NCI-H82 (cell line): ENCODE data around the gene SIK3.
"Not testable (repeated sequence)": the region's sequence is repeated elsewhere in the genome, so short reads cannot be mapped to it uniquely, and the experiment has no call there.

ENCODE experiments used
- DNase-seq: peaks from one replicate; lab custom pipeline; 2025; lab: John Stamatoyannopoulos, UW

The SIK3 gene

GRCh38 chr11:116825854-116826750 lies 272.1 kb downstream of the SIK3 start:
- DNase-seq, result no peak

DNA sequence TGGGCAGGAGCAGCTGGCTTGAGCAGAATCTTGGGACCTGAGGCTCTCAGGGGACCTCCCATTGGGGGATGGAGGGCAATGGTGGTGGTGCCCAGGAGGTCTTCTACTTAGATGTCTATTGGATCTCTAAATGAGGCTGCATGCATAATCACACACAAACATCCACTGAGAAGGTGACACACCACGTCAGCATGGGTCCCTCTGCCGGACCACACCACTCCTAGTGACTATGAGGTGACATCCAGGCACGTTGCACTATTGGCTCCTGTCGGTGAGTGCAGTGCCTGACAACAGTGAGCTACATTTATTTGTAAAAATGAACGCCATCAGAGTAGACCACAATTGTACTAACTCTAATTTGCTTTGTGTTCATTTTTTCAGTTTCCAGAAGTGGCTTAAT lies 272.8 kb downstream of the SIK3 start:
- no peak for DNase-seq

DNA sequence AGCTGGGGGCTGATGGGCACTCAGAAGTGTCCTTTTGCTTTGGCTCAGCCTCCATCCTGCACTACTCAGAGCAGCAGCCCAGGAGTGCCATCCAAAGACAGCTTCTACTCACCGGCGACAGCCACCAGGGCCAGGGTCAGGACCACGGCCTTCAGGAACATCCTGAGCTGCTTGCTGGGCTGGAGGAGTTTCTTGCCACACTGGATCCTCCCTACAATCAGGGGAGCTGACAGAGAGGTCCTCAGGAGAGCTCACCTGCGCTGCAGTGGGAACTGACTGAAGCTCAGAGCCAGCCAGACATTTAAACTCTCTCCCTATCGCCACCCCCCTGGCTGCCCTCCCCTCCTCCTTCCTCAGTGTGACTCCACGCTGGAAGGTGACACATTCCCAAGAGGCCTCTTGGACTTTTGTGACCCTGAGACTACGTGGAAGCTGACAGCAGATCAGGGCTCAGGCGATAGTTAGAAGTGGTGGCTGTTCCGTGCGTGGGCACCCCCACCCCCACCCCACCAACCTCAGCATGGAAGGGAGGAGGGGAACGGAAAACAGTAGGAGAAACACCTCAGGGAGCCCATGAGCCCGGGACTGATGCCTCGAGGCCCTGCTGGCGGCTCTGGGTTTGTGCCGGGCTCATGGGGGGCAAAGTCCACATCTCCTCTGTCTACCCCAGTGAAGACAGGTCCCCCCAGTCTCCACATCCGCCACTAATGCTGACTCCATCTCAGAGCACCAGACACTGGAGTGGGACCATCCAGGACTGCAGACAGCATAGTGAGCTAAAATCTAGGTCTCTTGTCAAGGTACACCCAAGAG lies 275.0 kb downstream of the SIK3 start, which contains the start of gene APOA4:
APOA4 (minus strand) TSS at position 274 of the 813 bp plus-strand sequence; CDS start at position 161, 113 bp downstream.
- no peak for DNase-seq

DNA sequence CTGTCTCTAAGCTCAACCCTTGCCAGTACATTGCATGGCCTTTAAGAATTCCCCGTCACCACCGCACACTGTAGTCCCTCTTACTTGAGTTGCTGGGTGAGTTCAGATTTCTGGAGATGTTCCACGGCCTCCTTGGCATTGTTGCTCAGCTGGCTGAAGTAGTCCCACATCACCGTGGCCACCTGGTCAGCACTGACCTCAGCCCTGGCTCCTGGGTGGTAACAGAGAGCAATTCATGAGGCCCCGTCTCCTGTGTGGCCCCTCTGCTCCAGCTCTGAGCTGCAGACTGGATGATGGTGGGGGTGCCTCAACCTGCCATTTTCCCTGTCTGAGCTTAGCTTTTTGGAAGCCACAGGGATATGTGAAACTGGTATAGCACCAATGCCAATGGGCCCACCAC lies 275.7 kb downstream of the SIK3 start:
- DNase-seq, result no peak

- no peak for DNase-seq
Measured at GRCh38 chr11:116821050-116821918, 276.9 kb downstream of the SIK3 start.

DNA sequence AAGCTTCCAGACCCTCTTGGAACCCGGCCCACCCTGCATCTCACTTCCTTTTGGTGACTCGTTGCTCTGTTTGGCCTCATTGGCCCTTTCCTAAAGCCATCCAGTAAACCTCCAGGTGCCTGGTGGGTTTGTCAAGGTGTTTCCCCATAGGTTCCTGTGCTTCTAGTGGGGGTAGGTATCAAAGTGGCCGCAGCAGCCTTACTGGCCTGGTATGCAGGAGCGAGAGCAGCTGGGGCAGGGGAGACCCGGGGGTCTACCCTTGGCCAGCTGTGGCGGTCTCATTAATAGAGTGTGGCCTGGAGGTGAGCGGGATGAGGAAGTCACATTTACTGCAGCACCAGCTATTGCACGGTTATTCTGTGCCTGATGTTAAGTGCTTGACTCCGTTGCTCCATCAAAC lies 279.2 kb downstream of the SIK3 start:
- no peak for DNase-seq

DNA sequence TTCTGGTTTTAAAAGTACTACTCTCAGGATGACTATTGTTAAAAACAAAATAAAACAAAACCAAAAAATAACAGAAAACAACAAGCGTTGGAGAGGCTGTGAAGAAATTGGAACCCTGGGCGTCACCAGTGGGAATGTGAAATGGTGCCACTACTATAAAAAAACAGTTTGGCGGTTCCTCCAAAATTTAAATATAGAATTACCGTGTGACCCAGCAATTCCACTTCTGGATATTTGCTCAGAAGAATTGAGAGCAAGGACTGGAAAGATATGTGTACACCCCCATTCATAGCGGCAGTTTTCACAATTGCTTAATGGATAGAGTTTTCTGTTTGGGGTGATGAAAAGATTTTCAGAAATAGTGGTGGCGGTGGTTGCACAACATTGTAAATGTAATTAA lies 283.7 kb downstream of the SIK3 start:
- DNase-seq, result no peak

- no peak for DNase-seq
Measured at GRCh38 chr11:116813781-116814471, 284.3 kb downstream of the SIK3 start.

- no peak for DNase-seq
Measured at GRCh38 chr11:116813170-116813569, 285.1 kb downstream of the SIK3 start.

DNA sequence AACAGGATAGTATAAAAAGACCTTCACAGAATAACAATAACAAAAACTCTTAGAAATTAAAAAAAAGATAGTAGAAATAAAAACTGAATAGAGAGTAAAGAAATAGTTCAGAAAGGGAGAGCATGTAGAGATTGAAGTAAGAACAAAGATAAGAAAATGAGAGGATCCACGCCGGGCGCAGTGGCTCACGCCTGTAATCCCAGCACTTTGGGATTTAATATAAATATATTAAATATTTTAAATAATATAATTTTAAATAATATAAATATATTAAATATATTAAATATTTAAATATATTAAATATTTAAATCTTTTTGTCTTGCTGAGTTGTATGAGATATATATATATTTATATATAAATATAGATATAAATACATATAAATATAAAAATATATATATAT lies 286.1 kb downstream of the SIK3 start:
- DNase-seq, result no peak

GRCh38 chr11:116811194-116811593 lies 287.0 kb downstream of the SIK3 start:
- no peak for DNase-seq

DNA sequence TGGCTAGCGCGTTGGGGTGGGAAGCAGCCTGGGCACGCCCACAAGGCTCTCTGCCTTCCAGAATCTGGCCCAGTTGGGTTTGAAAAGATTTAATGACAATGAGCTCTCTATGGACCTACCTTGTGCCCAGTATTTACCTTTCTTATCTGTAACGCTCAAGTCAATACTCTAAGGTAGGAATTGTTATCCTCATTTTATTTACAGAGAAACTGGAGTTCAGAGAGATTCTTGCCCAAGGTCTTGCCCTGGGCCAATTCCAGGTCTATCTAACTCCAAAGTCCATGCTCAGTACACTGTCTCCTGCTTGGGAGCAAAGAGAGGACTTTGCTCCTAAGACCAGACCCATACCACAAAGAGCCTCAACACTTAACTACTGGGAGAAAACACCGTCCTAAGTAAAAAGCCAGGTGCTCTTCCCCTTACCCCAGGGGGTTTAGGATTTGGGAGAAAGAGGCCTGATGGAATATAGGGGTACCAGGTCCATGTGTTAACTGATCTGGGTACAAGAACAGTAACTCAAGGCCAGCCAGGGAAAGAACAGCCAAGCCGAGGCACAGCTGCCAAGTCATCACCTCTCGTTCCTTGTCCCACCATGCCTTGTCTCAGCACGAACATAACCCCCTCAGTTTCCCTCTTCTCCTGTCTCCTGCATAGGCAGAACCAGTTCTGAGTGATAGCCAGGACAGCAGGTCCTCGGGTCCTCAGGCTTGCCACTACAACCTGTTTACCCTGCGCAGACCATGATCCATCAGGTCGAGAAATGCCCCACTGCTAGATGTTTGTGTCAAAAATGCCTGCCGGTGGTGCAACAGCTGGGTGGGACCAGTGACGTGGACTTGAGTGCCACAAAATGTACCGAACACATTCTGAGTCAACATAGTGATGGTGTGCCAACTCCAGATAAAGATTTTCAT lies 289.7 kb downstream of the SIK3 start:
- no peak for DNase-seq

DNA sequence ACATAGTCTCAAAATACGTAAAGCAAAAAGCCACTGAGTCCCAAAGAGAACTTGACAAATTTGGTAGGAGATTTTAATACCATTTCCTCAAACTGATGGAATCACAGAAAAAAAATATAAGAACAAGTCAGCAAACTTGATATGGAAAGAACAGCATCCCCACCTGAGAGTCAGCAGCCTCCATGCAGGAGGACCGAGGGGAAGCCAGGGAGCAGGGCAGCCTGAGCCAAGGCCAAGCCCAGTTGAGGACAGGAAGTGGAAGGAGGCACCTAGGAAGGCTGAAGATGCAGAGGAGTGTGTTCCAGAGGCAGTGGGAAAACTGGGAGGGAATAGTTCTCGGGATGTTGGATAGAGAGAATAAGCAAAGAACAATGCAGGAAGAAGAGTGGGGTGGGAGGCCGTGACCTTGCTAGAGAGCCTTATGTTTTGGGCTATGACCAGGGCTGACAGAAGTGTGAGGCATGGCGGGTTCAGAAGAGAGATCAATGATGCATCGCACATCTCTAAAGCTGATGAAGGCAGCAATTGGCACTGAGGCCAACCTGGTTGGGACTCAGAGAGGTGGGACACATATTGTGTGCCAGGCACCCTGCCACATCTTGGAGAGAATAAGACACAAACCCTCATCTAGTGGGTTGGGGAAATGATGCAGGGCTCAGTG lies 290.5 kb downstream of the SIK3 start:
- no peak for DNase-seq

DNA sequence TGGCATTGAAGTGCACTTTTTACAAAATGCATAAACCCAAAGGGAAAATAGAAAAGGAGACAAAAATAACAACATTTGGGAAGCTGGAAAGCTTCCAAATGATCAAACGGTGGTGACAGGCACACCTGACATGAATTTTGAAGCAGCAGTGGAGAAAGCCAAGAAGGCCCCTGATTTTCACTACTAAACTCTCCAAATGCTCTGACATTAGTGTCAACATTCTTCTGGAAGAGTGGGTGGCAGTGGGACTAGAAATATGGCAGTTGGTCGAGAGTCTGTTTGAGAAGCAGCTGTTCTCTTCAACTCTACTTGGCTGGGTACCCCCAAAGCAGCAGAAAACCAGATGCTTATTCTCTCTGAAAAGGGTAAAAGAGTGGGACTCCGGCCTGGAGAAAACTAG lies 294.2 kb downstream of the SIK3 start:
- no peak for DNase-seq

- not testable (repeated sequence) for DNase-seq
Measured at GRCh38 chr11:116801662-116802061, 296.6 kb downstream of the SIK3 start.

DNA sequence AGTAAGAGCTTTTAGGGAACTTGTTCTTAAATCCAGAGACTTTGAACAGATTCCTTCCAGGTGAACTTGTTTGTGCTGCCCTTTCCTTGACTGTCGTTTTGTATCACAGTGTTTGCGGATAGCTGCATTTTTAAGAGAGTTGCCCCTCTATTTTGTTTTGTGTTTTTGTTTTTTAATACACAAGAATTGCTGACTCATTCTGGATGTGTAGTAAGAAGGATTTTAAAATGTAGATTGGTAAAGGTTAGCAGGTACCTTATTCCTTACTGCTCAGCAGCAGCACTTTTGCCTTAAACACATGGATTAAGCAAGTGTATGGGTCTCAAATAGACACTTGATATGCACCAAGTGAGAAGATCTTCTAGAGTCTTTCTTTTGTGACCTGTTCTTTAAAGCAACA lies 297.6 kb downstream of the SIK3 start:
- DNase-seq, result no peak

GRCh38 chr11:116798368-116798767 lies 299.9 kb downstream of the SIK3 start:
- no peak for DNase-seq

DNA sequence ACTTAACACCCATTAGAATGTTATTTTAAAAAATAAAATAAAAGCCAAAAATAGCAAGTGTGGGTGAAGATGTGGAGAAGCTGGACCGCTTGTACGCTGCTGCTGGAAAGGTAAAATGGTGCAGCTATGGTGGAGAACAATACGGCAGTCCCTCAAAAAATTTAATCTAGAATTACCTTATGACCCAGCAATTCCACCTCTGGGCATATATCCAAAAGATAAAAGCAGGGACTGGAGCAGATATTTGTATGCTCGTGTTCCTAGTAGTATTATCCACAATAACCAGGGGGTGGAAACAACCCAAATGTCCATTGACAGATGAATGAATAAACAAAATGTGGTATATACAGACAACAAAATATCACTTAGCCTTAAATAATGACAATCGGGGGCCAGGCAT lies 300.4 kb downstream of the SIK3 start:
- DNase-seq, result no peak

GRCh38 chr11:116796548-116796947 lies 301.7 kb downstream of the SIK3 start:
- no peak for DNase-seq

- DNase-seq, result no peak
Measured at GRCh38 chr11:116794851-116795250, 303.4 kb downstream of the SIK3 start.
